Endothelial cell (in vitro differentiated cells): ENCODE data around the gene RAPGEF1. TPM values are rescaled to one million over a fixed set of nuclear protein-coding genes. Genes with fewer than 3 reads are reported as not detected.

Source experiments
- DNase-seq: peaks from one replicate; pipeline ENCODE4 v3.0.0; 2021; ENCODE audit warnings: low spot score
- H3K27ac Mint-ChIP-seq: one replicate; pipeline ENCODE4 v1.8.0; 2021; ENCODE audit warnings: mixed read lengths, inconsistent platforms; ENCODE audit not compliant: unreplicated experiment
- H3K27me3 Mint-ChIP-seq: one replicate; pipeline ENCODE4 v1.8.0; 2021; ENCODE audit warnings: mild to moderate bottlenecking, moderate library complexity, mixed read lengths, inconsistent platforms; ENCODE audit not compliant: unreplicated experiment
- H3K36me3 Mint-ChIP-seq: one replicate; pipeline ENCODE4 v1.8.0; 2021; ENCODE audit warnings: mild to moderate bottlenecking, low read depth, mixed read lengths, inconsistent platforms; ENCODE audit not compliant: unreplicated experiment
- H3K4me1 Mint-ChIP-seq: one replicate; pipeline ENCODE4 v1.8.0; 2021; ENCODE audit warnings: mild to moderate bottlenecking, mixed read lengths, inconsistent platforms; ENCODE audit not compliant: unreplicated experiment
- H3K4me3 Mint-ChIP-seq: one replicate; pipeline ENCODE4 v1.8.0; 2021; ENCODE audit warnings: mild to moderate bottlenecking, mixed read lengths, inconsistent platforms; ENCODE audit not compliant: unreplicated experiment
- H3K9me3 Mint-ChIP-seq: one replicate; pipeline ENCODE4 v1.8.0; 2021; ENCODE audit warnings: mixed read lengths, inconsistent platforms; ENCODE audit not compliant: unreplicated experiment
- total RNA-seq: library from RNA; stranded (reverse); fragmentation: NEBNext Ultra II Directional; extraction: Animal tissue kit (Norgen Biotek cat#: 25700); gene quantifications from one replicate; pipeline ENCODE4 v1.2.1, GENCODE V29; 2021; ENCODE audit not compliant: unreplicated experiment
- TF ChIP-seq, protein P1 (sequence below): fragments of 200-600 bp; sonication (generic); IDR thresholded peaks from one replicate; pipeline ENCODE4 v1.5.0; 2021; ENCODE audit warnings: antibody characterized with exemption; ENCODE audit not compliant: unreplicated experiment

The RAPGEF1 gene
- total RNA-seq, 1 donor from 2014 or later: 226 TPM

DNA sequence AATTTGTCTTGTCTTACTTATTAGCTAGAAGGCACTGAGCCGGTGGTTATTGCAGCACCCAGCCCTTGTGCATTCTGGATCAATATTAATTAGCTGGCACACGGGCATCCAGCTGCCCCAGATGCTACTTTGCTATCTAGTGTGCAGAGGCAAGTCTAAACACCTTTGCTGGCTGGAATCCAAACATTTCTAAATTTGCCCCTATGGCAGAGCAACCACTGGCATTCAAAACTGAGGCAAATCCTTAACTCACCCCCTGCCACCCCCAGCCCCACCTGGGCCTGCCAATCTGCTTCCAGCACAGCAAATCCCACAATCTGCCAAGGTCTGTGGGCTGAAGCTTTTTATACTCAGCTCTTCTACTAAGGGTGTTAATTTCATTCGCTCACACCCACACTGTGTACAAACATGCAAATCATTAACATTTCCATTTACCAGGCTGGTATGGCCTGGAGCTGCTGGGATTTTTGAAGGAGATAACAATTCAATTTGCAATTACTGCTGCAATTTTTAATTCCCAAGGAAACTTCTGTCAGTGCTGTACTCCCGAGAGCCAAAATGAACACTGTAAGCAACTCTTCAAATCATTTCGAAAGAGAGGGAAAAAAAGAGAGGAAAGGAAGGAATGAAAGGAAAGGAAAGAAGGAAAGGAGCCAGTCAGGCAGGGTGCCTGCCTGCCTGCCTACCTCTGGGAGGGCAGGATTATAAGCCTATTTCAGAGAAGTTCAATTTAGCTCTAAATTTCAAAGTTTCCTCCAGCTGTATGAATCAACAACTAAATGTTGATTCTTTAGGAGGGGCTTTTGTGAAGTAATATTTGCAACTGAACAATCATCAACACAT is 35.5 kb downstream of the RAPGEF1 start:
- TF ChIP-seq, protein P1, sequence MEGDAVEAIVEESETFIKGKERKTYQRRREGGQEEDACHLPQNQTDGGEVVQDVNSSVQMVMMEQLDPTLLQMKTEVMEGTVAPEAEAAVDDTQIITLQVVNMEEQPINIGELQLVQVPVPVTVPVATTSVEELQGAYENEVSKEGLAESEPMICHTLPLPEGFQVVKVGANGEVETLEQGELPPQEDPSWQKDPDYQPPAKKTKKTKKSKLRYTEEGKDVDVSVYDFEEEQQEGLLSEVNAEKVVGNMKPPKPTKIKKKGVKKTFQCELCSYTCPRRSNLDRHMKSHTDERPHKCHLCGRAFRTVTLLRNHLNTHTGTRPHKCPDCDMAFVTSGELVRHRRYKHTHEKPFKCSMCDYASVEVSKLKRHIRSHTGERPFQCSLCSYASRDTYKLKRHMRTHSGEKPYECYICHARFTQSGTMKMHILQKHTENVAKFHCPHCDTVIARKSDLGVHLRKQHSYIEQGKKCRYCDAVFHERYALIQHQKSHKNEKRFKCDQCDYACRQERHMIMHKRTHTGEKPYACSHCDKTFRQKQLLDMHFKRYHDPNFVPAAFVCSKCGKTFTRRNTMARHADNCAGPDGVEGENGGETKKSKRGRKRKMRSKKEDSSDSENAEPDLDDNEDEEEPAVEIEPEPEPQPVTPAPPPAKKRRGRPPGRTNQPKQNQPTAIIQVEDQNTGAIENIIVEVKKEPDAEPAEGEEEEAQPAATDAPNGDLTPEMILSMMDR: no peak

DNA sequence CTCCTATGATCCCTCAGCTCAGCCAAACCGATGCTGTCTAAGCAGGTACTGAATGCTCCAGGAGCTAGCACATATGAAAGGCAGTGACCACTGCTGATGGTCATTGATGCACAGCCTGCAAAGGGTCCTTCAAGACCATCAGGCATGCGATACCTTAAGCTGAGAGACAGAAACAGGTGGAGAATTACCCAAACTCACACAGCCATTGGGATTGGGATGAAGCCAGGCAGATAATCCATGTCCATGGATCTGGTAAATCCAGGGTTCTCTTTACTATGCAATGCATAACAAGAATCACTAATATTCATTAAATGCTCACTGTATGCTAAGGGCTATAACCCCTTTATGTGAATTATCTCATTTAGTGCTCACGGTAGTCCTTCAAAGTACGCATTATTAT is 36.2 kb downstream of the RAPGEF1 start:
- H3K9me3 Mint-ChIP-seq: no peaks in the 10 kb centered on the region
- no peak overlapping the region for H3K27ac Mint-ChIP-seq
- no peak overlapping the region for H3K4me3 Mint-ChIP-seq
- TF ChIP-seq, protein P1: no peak
- peaks cover 4% of the 10 kb centered on the region for H3K27me3 Mint-ChIP-seq
- H3K4me1 Mint-ChIP-seq: peaks cover 69% of the 10 kb centered on the region
- no peak for DNase-seq
- H3K36me3 Mint-ChIP-seq: peaks cover 8% of the 10 kb centered on the region

More for the DNA sequence above, 35.5 kb downstream of the RAPGEF1 start:
- peaks cover 68% of the 10 kb centered on the region for H3K4me1 Mint-ChIP-seq
- DNase-seq: no peak
- peaks cover 8% of the 10 kb centered on the region for H3K36me3 Mint-ChIP-seq
- no peaks in the 10 kb centered on the region for H3K9me3 Mint-ChIP-seq
- peaks cover 4% of the 10 kb centered on the region for H3K27me3 Mint-ChIP-seq
- H3K27ac Mint-ChIP-seq: peak overlapping the region; percentile 39
- no peak overlapping the region for H3K4me3 Mint-ChIP-seq

DNA sequence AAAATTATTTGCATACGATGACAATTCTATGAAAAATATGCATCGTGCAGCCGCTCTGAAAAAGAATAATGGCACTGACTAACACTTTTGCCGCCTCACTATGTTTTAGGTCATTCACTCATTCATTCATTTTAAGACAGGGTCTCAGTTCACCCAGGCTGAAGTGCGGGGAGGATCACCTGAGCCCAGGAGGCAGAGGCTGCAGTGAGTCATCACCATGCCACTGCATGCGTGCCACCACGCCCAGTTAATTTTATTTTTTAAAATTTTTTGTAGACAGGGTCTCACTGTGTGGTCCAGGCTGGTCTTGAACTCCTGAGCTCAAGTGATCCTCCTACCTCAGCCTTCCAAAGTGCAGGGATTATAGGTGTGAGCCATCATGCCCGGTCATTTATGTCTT is 37.0 kb downstream of the RAPGEF1 start:
- DNase-seq: no peak
- Mint-ChIP-seq H3K4me1 (peaks cover 71% of the 10 kb centered on the region), H3K36me3 (peaks cover 8% of the 10 kb centered on the region), H3K27me3 (peaks cover 4% of the 10 kb centered on the region), H3K4me3 (no peak overlapping the region), H3K27ac (no peak overlapping the region), H3K9me3 (no peaks in the 10 kb centered on the region)
- TF ChIP-seq, protein P1: no peak

DNA sequence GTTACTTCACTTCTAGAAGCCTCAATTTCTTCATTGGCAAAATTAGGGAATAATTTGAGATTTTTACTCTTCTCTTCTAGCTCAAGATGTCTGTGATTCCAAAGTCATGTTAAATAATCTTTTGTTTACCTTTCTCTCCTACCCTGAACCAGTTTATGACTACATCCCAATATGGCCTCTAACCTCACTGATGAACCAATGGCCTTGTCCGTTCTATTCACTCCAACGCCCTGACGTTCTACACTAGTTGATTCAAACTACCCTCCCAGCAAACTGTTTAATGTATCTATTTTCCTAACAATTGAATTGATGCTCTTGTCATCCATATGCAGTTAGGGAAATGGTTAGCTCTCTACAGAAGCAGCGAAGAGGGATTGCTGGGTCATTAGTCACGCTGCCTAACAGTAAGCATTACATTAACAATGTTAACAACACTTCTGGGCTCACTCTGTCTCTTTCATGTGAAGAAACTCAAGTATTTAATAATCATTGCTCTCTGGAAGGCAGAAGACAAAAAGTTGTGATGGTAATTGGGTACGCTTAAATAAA is 38.0 kb downstream of the RAPGEF1 start:
- H3K27ac Mint-ChIP-seq: no peak overlapping the region
- H3K9me3 Mint-ChIP-seq: no peaks in the 10 kb centered on the region
- peaks cover 8% of the 10 kb centered on the region for H3K36me3 Mint-ChIP-seq
- DNase-seq: no peak
- TF ChIP-seq, protein P1: no peak
- peaks cover 7% of the 10 kb centered on the region for H3K27me3 Mint-ChIP-seq
- peaks cover 67% of the 10 kb centered on the region for H3K4me1 Mint-ChIP-seq
- H3K4me3 Mint-ChIP-seq: no peak overlapping the region

DNA sequence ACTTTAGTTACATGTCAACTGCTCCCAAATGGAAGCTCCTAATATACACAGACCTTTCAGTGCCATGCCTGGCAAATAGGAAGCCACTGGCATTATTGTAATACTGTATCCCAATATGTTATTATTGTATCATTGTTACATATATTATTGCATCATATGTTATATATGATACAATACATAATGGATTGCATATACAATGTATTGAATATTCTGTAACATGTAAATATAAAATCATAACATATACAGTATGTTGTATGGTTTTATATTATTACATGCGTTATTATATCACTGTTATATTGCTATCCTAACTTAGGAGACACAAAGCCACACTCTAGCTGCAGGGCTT is 38.5 kb downstream of the RAPGEF1 start:
- no peaks in the 10 kb centered on the region for H3K9me3 Mint-ChIP-seq
- peaks cover 7% of the 10 kb centered on the region for H3K27me3 Mint-ChIP-seq
- TF ChIP-seq, protein P1: no peak
- H3K4me1 Mint-ChIP-seq: peaks cover 67% of the 10 kb centered on the region
- no peak overlapping the region for H3K4me3 Mint-ChIP-seq
- H3K27ac Mint-ChIP-seq: no peak overlapping the region
- DNase-seq: no peak
- peaks cover 4% of the 10 kb centered on the region for H3K36me3 Mint-ChIP-seq
